Keratinocyte (primary cell): Measurements from ENCODE around the gene PCDHA4.
"Not testable (repeated sequence)": the region's sequence is repeated elsewhere in the genome, so short reads cannot be mapped to it uniquely, and the experiment has no call there.

ENCODE experiments used
- CTCF ChIP-seq, 3 experiments: IDR thresholded peaks in 1 of 3; conservative IDR thresholded peaks in 1 of 3; optimal IDR thresholded peaks in 1 of 3; 2 replicates in 2 of 3; 3 replicates in 1 of 3; pipeline versions ENCODE3 to v1.5.1; 2011; ENCODE audit warnings: low read length in 3 of 3, mild to moderate bottlenecking in 3 of 3, moderate library complexity in 2 of 3, control low read depth in 1 of 3, inconsistent platforms in 1 of 3; ENCODE audit not compliant: insufficient read depth in 2 of 3; ENCODE audit errors: extremely low read depth in 1 of 3
- EZH2 ChIP-seq: IDR thresholded peaks from one replicate; pipeline ENCODE4 v1.6.1; 2012; ENCODE audit warnings: inconsistent platforms, mild to moderate bottlenecking, low read length, moderate library complexity

- not testable (repeated sequence) for TF ChIP-seq CTCF (optimal IDR thresholded peaks at IDR 0.05 in 1 of 3, IDR thresholded peaks at IDR 0.05 in 1 of 3, conservative IDR thresholded peaks at IDR 0.05 in 1 of 3; ENCODE audit: extremely low read depth in 1 of 3, insufficient read depth in 2 of 3, low read length in 3 of 3); EZH2
These were observed 19.4 kb upstream of the PCDHA4 start for GRCh38 chr5:140787422-140787821.
